Osteocyte (in vitro differentiated cells): ENCODE results near the gene EIF1AD. TPM values are rescaled to one million over a fixed set of nuclear protein-coding genes. Genes with fewer than 3 reads are reported as not detected.
A peak's percentile ranks its signal among the peaks of the same experiment; 100 is the strongest.

Experiments
- DNase-seq: peaks from one replicate; pipeline ENCODE4 v3.0.0; 2021; ENCODE audit warnings: mixed read lengths; ENCODE audit not compliant: unreplicated experiment; ENCODE audit errors: extremely low spot score
- H3K27ac Mint-ChIP-seq: one replicate; pipeline ENCODE4 v1.8.0; 2021; ENCODE audit warnings: mild to moderate bottlenecking, mixed read lengths; ENCODE audit not compliant: unreplicated experiment
- H3K27me3 Mint-ChIP-seq: one replicate; pipeline ENCODE4 v1.8.0; 2021; ENCODE audit warnings: mixed read lengths; ENCODE audit not compliant: unreplicated experiment
- H3K36me3 Mint-ChIP-seq: one replicate; pipeline ENCODE4 v1.8.0; 2021; ENCODE audit warnings: mixed read lengths; ENCODE audit not compliant: unreplicated experiment
- H3K4me1 Mint-ChIP-seq: one replicate; pipeline ENCODE4 v1.8.0; 2021; ENCODE audit warnings: mixed read lengths; ENCODE audit not compliant: unreplicated experiment
- H3K4me3 Mint-ChIP-seq: one replicate; pipeline ENCODE4 v1.8.0; 2021; ENCODE audit warnings: mild to moderate bottlenecking, moderate library complexity, mixed read lengths; ENCODE audit not compliant: unreplicated experiment
- H3K9me3 Mint-ChIP-seq: one replicate; pipeline ENCODE4 v1.8.0; 2021; ENCODE audit warnings: mixed read lengths; ENCODE audit not compliant: unreplicated experiment
- total RNA-seq: library from RNA; stranded (reverse); gene quantifications from 2 replicates; pipeline ENCODE4 v1.2.1, GENCODE V29; 2021
- TF ChIP-seq, protein P1 (sequence below): fragments of 200-600 bp; sonication (generic); IDR thresholded peaks from 2 replicates; pipeline ENCODE4 v1.5.0; 2021; ENCODE audit warnings: antibody characterized with exemption, mild to moderate bottlenecking, moderate library complexity

EIF1AD gene
- total RNA-seq, 1 donor from 2014 or later = 34.6 TPM

DNA sequence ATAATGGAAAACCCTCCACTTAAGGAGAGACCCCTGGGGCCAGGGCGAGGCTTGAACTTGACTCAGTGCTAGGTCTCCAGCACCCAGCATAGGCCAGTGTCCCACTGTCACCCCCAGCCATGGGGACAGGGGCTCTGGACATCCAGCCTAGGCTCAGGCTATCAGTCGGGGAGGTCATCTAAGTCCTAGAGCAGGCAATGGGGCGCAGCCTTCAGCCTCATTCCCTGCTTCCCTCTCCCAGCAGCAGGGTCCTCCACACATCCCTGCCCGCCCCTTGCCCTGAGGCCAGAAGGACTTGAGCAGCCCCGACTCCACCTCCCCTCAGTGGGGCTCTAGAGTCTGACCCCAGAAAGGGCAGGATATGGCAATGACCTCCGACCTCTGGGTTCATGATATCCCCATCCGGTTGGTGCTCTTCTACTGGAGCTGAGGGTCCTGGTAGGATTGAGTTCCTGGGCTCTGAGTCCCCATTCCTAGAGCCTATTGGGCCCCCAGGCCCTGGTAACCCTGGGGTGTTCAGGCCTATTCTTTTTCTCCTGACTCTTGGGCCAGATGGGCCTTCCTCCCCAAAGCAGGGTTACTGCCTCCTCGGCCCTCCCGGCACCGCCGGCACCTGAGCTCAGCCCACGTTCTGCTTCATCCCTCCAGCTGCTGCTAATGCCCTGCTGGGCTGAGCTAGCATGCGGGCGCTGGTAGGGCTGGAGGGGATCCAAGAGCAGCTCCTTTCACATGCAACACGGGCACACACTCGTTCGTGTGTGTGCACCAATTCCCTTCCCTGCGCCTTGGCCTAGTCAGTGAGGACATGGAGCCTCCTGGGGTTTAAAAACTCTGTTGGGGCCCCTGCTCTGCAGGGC, 14.2 kb upstream of the EIF1AD start:
- Mint-ChIP-seq H3K27ac (peak overlapping the region; percentile 87), H3K36me3 (no peaks in the 10 kb centered on the region), H3K4me3 (peak overlapping the region; percentile 18), H3K9me3 (no peaks in the 10 kb centered on the region), H3K27me3 (no peaks in the 10 kb centered on the region), H3K4me1 (peaks cover 43% of the 10 kb centered on the region)
- TF ChIP-seq, protein P1, sequence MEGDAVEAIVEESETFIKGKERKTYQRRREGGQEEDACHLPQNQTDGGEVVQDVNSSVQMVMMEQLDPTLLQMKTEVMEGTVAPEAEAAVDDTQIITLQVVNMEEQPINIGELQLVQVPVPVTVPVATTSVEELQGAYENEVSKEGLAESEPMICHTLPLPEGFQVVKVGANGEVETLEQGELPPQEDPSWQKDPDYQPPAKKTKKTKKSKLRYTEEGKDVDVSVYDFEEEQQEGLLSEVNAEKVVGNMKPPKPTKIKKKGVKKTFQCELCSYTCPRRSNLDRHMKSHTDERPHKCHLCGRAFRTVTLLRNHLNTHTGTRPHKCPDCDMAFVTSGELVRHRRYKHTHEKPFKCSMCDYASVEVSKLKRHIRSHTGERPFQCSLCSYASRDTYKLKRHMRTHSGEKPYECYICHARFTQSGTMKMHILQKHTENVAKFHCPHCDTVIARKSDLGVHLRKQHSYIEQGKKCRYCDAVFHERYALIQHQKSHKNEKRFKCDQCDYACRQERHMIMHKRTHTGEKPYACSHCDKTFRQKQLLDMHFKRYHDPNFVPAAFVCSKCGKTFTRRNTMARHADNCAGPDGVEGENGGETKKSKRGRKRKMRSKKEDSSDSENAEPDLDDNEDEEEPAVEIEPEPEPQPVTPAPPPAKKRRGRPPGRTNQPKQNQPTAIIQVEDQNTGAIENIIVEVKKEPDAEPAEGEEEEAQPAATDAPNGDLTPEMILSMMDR = no peak
- DNase-seq = peak; percentile 90

DNA sequence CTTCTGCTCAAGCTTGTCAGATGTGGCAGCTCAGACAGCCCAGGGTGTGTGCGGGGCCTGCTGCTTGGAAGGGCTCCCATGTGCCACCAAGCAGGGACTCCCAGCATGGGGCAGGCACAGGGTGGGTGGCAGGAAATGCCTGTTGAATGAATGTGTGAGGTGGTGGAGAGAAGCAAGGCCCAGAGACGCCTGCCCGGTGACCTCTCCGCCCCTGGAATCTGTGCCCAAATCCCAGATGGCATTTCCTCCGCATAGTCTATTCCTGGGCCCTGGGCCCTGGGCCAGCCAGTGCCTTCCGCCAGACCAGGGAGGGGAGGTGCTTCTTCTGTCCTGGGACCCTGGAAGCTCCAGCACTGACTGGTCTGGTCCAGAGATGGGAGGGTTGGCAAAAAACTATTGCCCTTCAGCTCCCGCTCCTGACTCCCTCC, 13.5 kb upstream of the EIF1AD start:
- no peak overlapping the region for H3K4me3 Mint-ChIP-seq
- no peaks in the 10 kb centered on the region for H3K36me3 Mint-ChIP-seq
- H3K27ac Mint-ChIP-seq = peak overlapping the region; percentile 87
- peaks cover 37% of the 10 kb centered on the region for H3K4me1 Mint-ChIP-seq
- DNase-seq = no peak
- no peaks in the 10 kb centered on the region for H3K27me3 Mint-ChIP-seq
- TF ChIP-seq, protein P1 = no peak
- H3K9me3 Mint-ChIP-seq = no peaks in the 10 kb centered on the region

- H3K27me3 Mint-ChIP-seq = no peaks in the 10 kb centered on the region
- peaks cover 32% of the 10 kb centered on the region for H3K4me1 Mint-ChIP-seq
- DNase-seq = no peak
- no peaks in the 10 kb centered on the region for H3K9me3 Mint-ChIP-seq
- TF ChIP-seq, protein P1 = no peak
- H3K4me3 Mint-ChIP-seq = no peak overlapping the region
- H3K27ac Mint-ChIP-seq = peak overlapping the region; percentile 87
- no peaks in the 10 kb centered on the region for H3K36me3 Mint-ChIP-seq
Observed at GRCh38 chr11:66014804-66015453, 13.0 kb upstream of the EIF1AD start.

GRCh38 chr11:66013762-66014100, 11.8 kb upstream of the EIF1AD start:
- no peaks in the 10 kb centered on the region for H3K27me3 Mint-ChIP-seq
- no peak for DNase-seq
- no peak overlapping the region for H3K4me3 Mint-ChIP-seq
- TF ChIP-seq, protein P1 = no peak
- H3K9me3 Mint-ChIP-seq = no peaks in the 10 kb centered on the region
- H3K27ac Mint-ChIP-seq = no peak overlapping the region
- peaks cover 32% of the 10 kb centered on the region for H3K4me1 Mint-ChIP-seq
- H3K36me3 Mint-ChIP-seq = no peaks in the 10 kb centered on the region
